Activated CD8-positive, alpha-beta memory T cell treated with anti-CD3 and anti-CD28 coated beads for 1 hour (primary cell): ENCODE results near the gene CEBPA.

Experiments used
- DNase-seq, 2 donors: peaks; one replicate each; pipeline ENCODE4 v3.0.0-alpha.2; 2020; ENCODE audit warnings: low read depth in 1 of 2; ENCODE audit errors: extremely low read depth in 1 of 2

CEBPA gene

GRCh38 chr19:33302175-33302973 is at the start of gene CEBPA:
Gene CEBPA (minus strand): TSS chr19:33302534. CDS start chr19:33302414, 120 bp downstream.
- peak; percentile 10 to 32 for DNase-seq

- DNase-seq = no peak
Measured at GRCh38 chr19:33350538-33351309, 48.4 kb upstream of the CEBPA start.

- DNase-seq = no peak
Measured at GRCh38 chr19:33349319-33350289, 47.3 kb upstream of the CEBPA start.

GRCh38 chr19:33348301-33349010 is 46.1 kb upstream of the CEBPA start:
- no peak for DNase-seq

GRCh38 chr19:33347300-33347699 is 45.0 kb upstream of the CEBPA start:
- DNase-seq = no peak

- DNase-seq = no peak
Measured at GRCh38 chr19:33346665-33347064, 44.3 kb upstream of the CEBPA start.

GRCh38 chr19:33345163-33345562 is 42.8 kb upstream of the CEBPA start:
- no peak for DNase-seq

GRCh38 chr19:33344573-33344925 is 42.2 kb upstream of the CEBPA start:
- no peak for DNase-seq

- DNase-seq = no peak
Measured at GRCh38 chr19:33343859-33344572, 41.7 kb upstream of the CEBPA start.

- DNase-seq = no peak
Measured at GRCh38 chr19:33343301-33343700, 41.0 kb upstream of the CEBPA start.

- DNase-seq = no peak
Measured at GRCh38 chr19:33340991-33341390, 38.7 kb upstream of the CEBPA start.

GRCh38 chr19:33339016-33339984 is 37.0 kb upstream of the CEBPA start:
- DNase-seq = no peak

- no peak for DNase-seq
Measured at GRCh38 chr19:33335446-33335845, 33.1 kb upstream of the CEBPA start.

- no peak for DNase-seq
Measured at GRCh38 chr19:33334271-33334670, 31.9 kb upstream of the CEBPA start.

- no peak for DNase-seq
Measured at GRCh38 chr19:33333642-33334041, 31.3 kb upstream of the CEBPA start.

- no peak for DNase-seq
Measured at GRCh38 chr19:33333151-33333550, 30.8 kb upstream of the CEBPA start.

- DNase-seq = no peak
Measured at GRCh38 chr19:33332248-33332647, 29.9 kb upstream of the CEBPA start.

- no peak for DNase-seq
Measured at GRCh38 chr19:33329736-33330135, 27.4 kb upstream of the CEBPA start.

GRCh38 chr19:33329060-33329459 is 26.7 kb upstream of the CEBPA start:
- no peak for DNase-seq
